Activated T-cell treated with anti-CD3 and anti-CD28 coated beads, Interleukin-2, amount 50 U/mL, for 1 hour (primary cell): Measurements from ENCODE around the gene SVEP1.
"Not testable (repeated sequence)": the region's sequence is repeated elsewhere in the genome, so short reads cannot be mapped to it uniquely, and the experiment has no call there.

Experiments used
- DNase-seq: peaks from one replicate; pipeline ENCODE4 v3.0.0-alpha.2; 2020

Gene SVEP1

DNA sequence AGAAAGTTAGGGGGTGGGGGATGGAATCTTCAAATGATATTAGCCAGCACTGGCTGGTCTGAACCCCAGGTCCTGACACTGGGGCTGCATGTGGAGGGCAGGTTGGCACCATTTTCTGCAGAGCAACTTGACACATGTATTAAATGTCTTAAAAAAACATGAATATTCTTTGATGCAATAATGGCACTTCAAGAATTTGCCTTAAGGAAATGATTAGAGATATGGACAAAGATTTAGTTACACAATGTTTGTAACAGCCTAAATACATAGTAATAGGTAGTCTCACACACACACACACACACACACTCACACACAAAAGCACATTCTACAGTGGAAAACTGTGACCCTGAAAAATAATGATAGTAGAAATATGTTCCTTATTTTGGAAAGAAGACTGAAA lies 3.6 kb downstream of the SVEP1 start:
- DNase-seq, result no peak

DNA sequence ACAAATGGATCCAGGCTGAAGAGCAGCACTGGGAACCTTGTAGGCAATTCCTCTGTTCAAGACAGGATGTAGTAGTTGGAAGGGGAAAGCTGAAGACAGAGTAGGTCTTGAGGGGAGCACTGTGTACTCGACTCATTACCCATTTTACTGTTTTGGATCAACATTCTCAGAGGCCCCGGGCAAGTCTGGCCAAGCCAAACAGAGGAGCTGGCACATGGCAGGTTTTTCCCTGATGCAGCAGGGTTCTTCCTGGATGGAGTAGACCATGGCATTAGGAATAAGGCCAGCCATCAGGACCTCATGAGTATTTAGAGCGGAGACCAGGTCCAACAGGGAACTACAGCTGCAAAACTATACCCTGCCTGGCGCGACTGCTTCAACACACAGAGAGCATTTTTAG lies 4.4 kb downstream of the SVEP1 start:
- no peak for DNase-seq

DNA sequence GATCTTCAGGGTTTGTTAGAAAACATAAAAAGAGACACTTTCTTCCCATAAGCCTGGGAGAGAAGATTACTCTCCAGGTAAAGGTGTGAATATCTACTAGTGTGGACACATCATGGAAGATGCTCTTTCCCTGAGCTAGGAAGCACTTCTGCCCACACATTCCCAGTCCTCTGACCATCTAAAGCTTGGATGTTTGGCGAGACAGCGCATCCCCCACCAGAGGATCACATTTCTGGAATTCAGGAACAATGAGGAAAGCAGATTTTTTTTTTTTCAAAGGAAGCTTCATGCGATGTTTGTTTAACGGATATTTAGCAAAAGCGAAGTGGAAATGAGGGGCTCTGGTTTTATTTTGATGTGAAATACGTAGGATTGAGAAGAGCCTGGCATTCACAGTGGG lies 6.2 kb downstream of the SVEP1 start:
- DNase-seq, result no peak

DNA sequence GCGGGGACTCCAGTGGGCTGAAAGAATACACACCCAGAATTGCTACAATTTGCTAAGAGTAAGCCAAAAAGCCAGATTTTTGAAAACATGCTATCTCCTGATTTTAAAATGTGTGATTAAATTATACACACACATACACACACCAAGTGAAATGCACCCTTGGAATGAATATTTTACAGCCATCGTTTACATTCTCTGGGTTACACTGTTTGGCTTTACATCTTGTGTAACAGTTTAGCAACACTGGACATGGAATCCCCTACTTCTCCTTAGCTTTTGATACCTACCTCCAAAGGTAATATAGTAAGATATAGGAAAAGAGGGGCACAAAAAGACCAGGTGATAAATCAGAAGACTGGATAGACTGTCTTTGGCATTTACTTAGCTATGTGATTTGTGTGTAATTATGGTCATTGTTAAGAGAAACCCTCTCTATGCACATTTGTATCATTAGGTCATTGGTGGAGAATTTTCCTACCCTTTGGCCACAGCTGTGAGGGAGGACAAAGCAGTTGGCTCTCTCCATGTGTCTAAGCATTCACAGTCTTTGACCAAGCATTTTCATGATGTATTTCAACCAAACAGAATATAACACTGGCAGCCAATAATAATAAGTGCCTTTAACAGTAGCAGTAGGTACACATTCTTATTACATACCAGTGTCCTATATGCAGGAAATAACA lies 7.6 kb downstream of the SVEP1 start:
- no peak for DNase-seq

DNA sequence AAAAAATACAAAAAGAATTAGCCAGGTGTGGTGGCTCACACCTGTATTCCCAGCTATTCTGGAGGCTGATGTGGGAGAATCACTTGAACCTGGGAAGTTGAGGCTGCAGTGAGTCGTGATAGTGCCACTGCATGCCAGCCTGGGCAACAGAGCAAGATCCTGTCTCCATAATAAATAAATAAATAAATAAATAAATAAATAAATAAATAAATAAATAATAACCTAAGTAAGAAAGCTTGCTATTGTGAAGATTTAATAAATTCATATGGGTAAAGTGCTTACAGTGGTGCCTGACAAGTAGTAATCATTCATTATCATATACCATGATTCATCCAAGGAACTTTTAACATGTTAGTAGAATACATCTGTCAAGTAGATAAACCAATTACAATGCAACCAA lies 13.4 kb downstream of the SVEP1 start:
- no peak for DNase-seq

DNA sequence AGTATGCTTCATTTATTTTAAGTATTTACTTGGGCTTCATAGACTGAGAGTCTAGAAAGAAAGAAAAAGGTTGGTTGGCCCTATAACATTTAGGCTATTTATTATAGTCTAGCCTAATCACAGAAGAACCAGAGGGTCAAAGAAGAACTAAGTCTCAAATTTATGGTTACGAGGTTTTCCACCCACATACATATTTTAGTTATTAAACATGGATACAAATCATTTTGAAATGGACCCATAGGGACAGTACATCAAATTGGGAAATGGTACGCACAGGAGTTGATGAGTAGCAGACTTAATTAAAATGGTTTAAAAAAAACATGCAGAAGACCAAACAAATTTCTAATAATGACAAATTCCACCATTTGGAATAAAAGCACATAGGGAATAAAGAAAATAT lies 17.7 kb downstream of the SVEP1 start:
- no peak for DNase-seq

DNA sequence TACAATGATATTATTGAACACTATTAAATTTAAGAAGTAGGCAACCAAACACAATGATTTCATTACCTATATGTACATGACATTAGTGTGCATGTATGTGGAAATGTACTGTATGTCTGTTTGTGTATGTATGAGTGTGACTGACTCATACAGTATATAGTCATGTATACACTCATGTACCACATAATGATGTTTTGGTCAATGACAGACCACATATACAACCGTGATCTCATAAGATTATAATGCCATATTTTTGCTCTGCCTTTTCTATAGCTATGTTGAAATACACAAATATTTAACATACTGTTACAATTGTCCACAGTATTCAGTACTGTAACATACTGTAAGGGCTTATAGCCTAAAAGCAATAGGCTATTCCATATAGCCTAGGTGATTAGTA lies 19.7 kb downstream of the SVEP1 start:
- DNase-seq, result no peak

DNA sequence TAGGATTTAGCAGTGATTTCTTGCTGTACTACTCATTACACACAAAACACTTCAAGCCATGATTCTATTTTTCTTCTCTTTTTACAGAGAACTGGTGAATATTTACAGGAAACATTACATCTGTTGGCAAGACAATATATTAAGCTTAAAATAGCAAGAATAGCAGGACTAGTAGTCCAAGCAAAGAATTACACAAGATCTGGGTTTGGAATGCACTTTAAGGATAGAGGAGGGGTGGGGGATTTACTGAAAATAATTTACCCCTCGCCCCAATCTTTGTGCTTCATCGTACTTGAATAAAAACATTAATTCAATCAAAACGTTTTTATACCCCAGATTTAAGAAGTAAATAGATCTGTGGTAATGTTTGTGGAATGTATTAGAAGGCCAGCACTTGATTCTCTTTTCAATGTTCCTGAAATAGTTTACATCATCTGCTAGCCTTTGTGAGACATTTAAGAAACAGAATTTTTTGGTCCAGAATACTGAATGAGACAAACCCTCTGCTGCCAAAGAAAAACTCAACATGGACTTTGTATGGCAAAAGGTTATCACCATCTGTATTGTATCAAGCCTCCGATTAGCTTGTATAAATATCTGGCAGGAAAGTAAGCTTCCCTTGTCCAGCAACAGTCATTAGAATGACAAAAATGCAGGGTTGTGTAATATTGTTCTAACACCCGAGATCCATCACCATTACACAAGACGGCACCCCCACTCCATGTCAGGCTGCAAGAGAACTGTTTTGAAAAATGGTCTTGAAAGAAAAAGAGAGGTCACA lies 23.8 kb downstream of the SVEP1 start:
- DNase-seq, result no peak

DNA sequence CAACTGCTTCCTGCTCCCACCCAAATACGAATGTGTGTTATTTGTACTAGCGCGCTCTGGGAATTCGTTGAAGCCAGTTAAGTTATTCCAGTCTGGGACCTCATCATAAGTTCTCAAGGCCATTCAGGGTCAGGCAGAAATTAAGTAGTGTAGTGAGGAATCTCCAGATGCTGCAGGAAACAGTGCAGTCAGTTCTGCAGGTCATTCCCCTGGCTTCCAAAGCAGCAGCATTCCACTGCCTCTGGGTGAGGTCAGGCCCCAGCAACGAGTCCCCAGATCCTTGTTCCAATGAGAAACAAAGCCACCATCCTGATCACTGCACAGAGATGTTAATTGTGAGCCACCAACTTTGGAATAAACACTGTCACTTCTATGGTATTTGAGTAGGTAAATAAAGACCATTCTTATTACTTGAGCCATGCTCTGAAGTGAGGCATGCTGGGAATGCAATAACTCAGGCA lies 33.1 kb downstream of the SVEP1 start:
- DNase-seq, result no peak

DNA sequence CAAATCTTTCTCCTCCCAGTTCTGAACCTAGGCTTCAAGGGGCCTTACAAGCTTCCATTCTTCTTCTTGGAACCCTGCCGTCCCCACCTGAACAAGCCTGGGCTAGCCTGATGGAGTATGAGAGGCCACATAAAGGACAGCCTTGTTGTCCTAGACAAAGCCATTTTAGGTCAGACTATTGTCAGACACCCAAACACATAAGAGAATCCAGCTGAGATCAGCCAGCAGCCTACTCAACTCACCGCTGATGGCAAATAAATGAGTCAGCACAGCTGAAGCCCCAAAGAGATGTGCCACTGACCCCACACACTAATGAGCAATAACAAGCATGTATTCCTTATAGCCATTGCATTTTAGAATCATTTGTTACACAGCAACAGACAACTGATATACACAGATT lies 33.8 kb downstream of the SVEP1 start:
- no peak for DNase-seq

DNA sequence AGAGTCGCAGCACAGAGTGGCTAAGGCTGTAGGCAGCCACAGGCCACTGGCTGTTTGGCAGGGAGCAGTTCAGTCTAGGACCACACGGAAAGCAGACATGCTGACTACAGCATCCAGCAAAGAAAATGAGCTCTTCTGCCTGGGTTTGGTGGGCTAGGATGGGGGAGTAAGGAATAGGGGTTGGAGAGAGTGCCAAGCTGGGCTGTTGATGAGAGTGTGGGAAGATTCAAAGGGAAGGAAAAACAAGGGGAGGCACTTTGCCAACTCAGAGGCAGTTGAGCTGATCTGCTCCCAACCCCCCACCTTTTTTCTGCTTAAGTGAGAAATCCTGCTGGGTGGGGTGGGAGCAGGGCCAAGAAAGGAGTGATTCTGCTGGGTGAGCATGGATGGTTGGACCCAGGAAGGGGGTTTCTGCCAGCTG lies 35.9 kb downstream of the SVEP1 start:
- no peak for DNase-seq

DNA sequence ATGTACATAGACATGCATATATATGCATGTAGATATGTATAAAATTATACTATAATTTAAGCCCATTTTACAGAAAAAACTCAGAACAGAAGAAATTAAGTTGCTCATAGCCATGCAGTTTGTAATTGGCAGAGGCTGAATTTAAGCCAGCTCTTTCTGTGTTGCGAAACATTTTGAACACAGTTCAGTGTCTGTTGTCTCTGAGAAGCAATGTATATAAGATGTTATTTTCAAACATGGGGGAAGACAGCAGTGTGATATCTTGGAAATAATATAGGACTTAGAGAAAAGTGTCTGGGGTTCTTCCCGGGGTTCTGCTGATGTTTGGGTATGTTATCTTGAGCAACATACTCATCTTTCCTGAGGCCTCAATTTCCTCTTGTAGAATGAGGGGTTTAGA lies 37.6 kb downstream of the SVEP1 start:
- DNase-seq, result no peak

DNA sequence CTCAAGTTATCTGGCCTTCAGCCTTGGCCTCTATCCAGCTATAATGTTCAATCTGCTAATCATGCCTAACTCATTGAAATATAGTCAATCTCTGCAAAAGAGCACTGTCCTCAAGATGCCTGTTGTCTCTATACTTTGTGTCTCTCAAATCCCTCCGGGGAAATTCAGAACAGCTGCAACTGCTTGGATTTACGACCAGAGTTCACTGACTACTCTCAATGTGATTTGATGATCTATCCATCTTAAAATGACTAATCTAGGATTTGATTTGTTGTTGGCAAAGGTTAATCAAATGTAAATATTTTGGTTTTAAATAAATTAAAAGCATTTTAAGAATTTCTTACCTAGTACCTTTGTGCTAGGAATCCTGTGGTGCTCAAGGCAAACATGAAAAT lies 40.9 kb downstream of the SVEP1 start:
- DNase-seq, result no peak

DNA sequence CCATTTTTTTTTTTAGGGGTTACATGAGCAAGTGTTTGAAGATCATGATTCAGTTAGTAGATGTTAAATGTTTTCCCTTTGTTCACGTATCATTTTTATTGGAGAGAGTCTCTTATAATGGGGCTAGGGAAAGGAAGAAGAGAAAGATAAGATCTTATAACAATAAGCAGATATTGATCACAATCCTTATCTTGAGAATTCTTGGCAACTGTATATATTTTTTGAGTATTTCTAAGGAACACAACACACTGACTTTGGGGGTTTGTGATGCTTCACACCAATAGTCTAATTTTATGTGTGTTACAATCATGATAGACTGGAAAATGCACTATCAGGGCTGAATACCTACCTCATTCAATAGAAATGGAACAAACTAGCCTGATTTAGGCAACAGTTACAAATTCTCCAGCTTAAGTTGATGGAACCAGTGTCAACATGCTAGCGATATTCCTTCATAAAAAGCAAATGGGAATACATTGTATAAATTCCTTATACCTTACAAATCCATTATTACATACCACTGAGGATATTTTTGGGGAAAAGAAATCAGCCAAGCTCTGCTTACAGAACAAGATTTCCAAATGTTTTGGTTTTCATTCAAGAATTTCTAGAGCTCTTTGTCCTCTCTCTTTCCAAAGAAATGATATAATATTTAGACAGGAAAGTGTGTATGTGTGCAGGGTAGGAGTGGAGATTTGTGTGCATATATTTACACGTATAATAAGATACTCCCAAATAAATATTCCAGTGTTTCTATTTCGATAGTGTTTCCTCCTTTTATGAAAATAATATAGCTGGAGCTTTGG lies 41.5 kb downstream of the SVEP1 start:
- no peak for DNase-seq

DNA sequence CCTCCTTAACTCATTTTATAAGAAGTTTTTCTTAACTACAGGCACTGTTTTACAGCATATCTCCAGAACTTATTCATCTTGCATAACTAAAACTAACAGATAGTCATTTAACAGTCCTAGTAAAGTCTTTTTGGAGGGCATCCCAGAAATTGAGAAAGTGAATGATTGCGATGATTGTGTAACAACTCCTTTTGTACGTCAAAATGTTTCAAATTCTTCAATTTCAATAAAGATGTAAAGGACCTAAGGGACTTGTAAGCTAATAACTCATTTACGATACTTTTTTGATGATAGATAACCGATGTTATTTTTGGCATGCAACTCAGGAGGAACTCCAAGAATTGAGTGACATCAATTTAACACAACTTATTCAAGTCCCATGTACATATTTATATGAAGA lies 42.7 kb downstream of the SVEP1 start:
- DNase-seq, result no peak

DNA sequence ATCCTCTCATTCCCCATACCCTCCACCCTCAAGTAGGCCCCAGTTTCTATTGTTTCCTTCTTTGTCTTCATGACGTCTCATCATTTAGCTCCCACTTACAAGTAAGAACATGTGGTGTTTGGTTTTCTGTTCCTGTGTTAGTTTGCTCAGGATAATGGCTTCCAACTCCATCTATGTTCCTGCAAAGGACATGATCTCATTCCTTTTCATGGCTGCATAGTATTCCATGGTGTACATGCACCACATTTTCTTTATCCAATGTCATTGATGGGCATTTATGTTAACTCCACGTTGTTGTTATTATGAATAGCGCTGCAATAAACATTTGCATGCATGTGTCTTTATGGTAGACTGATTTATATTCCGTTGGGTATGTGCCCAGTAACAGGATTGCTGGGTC lies 45.4 kb downstream of the SVEP1 start:
- not testable (repeated sequence) for DNase-seq

DNA sequence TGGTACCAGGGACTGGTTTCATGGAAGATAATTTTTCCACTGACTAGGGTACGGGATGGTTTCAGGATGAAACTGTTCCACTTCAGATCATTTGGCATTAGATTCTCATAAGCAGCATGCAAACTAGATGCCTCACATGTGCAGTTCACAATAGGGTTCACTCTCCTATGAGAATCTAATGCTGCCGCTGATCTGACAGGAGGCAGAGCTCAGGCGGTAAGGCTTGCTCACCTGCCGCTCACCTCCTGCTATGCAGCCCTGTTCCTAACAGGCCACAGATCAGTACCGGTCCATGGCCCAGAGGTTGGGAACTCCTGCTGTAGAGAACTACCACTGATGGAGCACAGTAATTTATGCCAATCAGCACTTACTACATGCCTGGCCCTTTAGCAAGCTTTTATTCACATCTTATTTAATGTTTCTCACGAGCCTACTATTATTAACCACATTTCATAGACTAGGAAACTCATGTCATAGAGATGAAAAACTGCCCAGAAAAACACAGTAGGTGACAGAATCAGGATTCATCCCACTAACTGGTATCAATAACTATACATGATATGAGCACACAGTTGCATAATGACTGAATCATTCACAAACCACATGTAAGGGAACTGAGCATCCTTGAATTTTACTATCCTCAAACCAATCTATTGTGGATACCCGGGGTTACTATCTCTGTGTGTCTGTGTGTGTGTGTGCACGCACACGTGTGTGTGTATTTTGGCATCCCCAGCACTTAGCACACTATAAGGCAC lies 46.5 kb downstream of the SVEP1 start:
- no peak for DNase-seq

DNA sequence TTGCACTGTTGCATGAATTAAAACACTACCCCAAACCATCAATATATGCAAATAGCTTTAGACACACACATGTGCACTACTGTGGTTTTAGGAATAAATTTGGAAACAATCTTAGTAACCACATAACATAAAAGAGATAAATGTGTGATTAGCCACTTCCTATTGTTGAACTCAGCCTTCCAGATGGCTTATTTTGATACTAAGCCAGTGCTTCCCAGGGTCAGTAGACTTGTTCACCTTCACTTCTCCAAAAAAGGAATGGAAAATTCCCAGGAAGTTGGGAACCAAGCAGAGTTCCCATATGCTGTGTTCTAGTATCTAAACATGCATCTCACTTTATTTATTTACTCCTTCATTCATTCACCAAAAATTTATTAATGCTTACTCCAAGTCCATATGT lies 47.8 kb downstream of the SVEP1 start:
- DNase-seq, result no peak

DNA sequence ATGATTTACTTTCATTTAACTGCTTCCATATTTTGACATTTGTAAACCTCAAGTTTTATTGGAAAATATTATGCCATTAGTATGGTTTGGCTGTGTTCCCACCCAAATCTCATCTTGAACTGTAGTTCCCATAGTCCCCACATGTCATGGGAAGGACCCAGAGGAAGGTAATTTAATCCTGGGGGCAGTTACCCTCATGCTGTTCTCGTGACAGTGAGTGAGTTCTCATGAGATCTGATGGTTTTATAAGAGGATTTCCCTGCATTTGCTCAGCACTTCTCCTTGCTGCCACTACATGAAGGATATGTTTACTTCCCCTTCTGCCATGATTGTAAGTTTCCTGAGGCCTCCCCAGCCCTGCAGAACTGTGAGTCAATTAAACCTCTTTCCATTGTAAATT lies 48.3 kb downstream of the SVEP1 start:
- not testable (repeated sequence) for DNase-seq

DNA sequence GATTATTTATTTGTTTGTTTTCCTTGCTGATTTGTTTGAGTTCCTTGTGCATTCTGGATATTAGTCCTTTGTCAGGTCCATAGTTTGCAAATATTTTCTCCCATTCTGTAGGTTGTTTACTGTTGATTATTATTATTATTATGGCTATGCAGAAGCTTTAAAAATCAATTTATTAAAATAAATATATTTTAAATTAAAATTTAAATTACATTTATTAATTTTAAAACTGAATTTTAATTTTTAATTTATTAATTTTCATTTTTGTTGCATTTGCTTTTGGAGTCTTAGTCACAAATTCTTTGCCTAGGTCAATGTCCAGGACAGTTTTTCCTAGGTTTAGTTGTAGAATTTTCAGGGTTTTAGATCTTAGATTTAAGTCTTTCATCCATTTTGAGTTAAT lies 50.9 kb downstream of the SVEP1 start:
- DNase-seq, result no peak

DNA sequence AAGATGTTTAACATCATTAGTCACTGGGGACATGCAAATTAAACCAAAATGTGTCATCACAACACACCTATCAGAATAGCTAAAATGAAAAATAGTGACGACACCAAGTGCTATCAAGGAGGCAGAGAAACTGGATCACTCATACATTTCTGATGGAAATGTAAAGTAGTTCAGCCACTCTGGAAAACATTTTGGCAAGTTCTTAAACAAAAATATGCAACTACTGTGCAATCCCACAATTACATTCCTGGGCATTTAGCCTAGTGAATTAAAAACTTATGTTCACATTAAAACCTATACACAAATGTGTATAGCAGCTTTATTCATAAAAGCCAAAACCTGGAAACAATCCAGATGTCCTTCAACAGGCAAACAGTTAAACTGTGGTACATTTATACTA lies 53.1 kb downstream of the SVEP1 start:
- no peak for DNase-seq

DNA sequence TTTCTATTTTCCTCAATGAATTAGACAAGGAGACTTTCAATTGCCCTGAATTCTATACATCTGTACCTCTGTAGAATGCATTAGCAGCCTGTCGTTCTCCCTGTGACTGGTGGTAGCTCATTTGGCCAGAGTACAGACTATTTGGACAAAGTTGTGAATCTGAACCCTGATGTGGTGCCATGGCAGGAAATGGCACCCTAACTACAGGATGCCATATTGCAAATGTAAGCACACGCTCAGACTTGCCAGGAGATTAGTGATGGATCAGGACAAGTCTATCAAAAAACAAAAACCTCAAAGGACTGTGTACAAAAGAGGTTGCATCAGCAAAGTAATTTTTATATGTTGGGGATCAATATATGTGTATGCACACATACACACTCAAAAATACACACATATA lies 58.3 kb downstream of the SVEP1 start:
- DNase-seq, result no peak

DNA sequence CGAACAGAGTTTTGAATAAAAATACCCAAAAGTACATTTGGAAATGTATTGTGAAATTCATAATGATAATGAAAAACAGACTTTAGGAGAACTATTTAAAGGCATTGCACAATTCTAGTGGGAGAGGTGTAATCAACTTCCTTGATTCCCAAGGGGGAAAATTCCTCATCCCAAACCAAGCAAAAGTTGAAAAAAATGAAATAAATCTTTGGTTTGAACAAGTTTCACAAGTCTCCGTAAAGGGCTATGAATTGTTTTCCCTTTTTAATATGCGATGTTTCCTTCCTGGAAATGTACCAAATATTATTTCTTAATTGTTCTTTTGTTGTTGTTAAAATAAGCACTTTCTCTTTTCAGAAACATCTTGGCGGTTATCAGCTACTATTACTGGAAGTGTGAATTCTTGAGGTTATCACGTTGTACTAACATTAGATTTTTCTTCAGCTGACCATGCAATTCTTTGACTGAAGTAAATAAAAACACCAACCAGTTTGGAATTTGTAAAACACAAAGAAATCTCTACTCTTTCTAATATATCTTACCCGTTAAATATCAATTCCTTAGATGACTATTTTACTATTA lies 59.3 kb downstream of the SVEP1 start:
- no peak for DNase-seq
